GM23338 (cell line): ENCODE results near the gene MYH7. TPM values are rescaled to one million over a fixed set of nuclear protein-coding genes. Genes with fewer than 3 reads are reported as not detected.

Experiments used
- ATAC-seq: fragments of 200-7000 bp; cut with Tn5 transposase; 3 replicates; pipeline ENCODE4 v1.9.1; 2020
- DNase-seq: peaks from one replicate; pipeline ENCODE4 v3.0.0-alpha.2; 2015; ENCODE audit warnings: low spot score
- H2AFZ ChIP-seq: fragments of 200-600 bp; sonication (generic); 2 replicates; pipeline ENCODE4 v1.8.0; 2016; ENCODE audit warnings: antibody characterized with exemption, mild to moderate bottlenecking, moderate library complexity
- H3F3A ChIP-seq: fragments of 200-600 bp; sonication (generic); replicated peaks from 2 replicates; pipeline ENCODE4 v1.8.0; 2017; ENCODE audit warnings: antibody characterized with exemption, mixed run types, low read depth
- H3K27ac ChIP-seq: fragments of 200-600 bp; sonication (generic); 2 replicates; pipeline ENCODE4 v1.6.1; 2016; ENCODE audit warnings: low read depth
- H3K27me3 ChIP-seq: fragments of 200-600 bp; sonication (generic); 2 replicates; pipeline ENCODE4 v1.8.0; 2016; ENCODE audit warnings: mild to moderate bottlenecking, mixed run types, moderate library complexity; ENCODE audit not compliant: insufficient read depth
- H3K36me3 ChIP-seq: fragments of 200-600 bp; sonication (generic); 2 replicates; pipeline ENCODE4 v1.8.0; 2016; ENCODE audit warnings: mild to moderate bottlenecking; ENCODE audit not compliant: insufficient read depth
- H3K4me1 ChIP-seq: fragments of 200-600 bp; sonication (generic); 2 replicates; pipeline ENCODE4 v1.8.0; 2016; ENCODE audit warnings: mild to moderate bottlenecking, moderate library complexity; ENCODE audit not compliant: insufficient read depth
- H3K4me2 ChIP-seq: fragments of 200-600 bp; sonication (generic); 2 replicates; pipeline ENCODE4 v1.7.1; 2017; ENCODE audit warnings: mixed run types
- H3K4me3 ChIP-seq: fragments of 200-600 bp; sonication (generic); 2 replicates; pipeline ENCODE4 v1.6.1; 2016; ENCODE audit warnings: mixed run types
- H3K79me2 ChIP-seq: fragments of 200-600 bp; sonication (generic); replicated peaks from 2 replicates; pipeline ENCODE4 v1.8.0; 2017; ENCODE audit warnings: mild to moderate bottlenecking; ENCODE audit not compliant: insufficient read depth
- H3K9me2 ChIP-seq: fragments of 200-600 bp; sonication (generic); 2 replicates; pipeline ENCODE4 v1.8.0; 2017; ENCODE audit not compliant: insufficient read depth
- H4K20me1 ChIP-seq: fragments of 200-600 bp; sonication (generic); replicated peaks from 2 replicates; pipeline ENCODE4 v1.8.0; 2017; ENCODE audit warnings: mild to moderate bottlenecking; ENCODE audit not compliant: insufficient read depth
- H3K27ac Mint-ChIP-seq: 2 replicates; pipeline ENCODE4 v1.8.0; 2020; ENCODE audit warnings: inconsistent platforms, mild to moderate bottlenecking, moderate library complexity, mixed read lengths
- H3K27me3 Mint-ChIP-seq: 3 replicates; pipeline ENCODE4 v1.8.0; 2022; ENCODE audit warnings: low read depth, mild to moderate bottlenecking, moderate library complexity, mixed read lengths, inconsistent platforms; ENCODE audit not compliant: insufficient read depth, poor library complexity
- H3K36me3 Mint-ChIP-seq: 3 replicates; pipeline ENCODE4 v1.8.0; 2021; ENCODE audit warnings: low read depth, mild to moderate bottlenecking, inconsistent platforms, moderate library complexity, mixed read lengths
- H3K4me1 Mint-ChIP-seq: 3 replicates; pipeline ENCODE4 v1.8.0; 2020; ENCODE audit warnings: mild to moderate bottlenecking, inconsistent platforms, mixed read lengths
- H3K4me3 Mint-ChIP-seq: 3 replicates; pipeline ENCODE4 v1.8.0; 2021; ENCODE audit warnings: moderate library complexity, mild to moderate bottlenecking, inconsistent platforms, mixed read lengths
- H3K9me3 Mint-ChIP-seq: 3 replicates; pipeline ENCODE4 v1.8.0; 2020; ENCODE audit warnings: moderate library complexity, mild to moderate bottlenecking, inconsistent platforms, mixed read lengths
- EZH2 ChIP-seq: fragments of 200-600 bp; sonication (generic); IDR thresholded peaks from one replicate; pipeline ENCODE4 v1.8.0; 2017; ENCODE audit warnings: antibody characterized with exemption, mild to moderate bottlenecking, low read depth; ENCODE audit not compliant: unreplicated experiment
- EZH2phosphoT487 ChIP-seq: fragments of 200-600 bp; sonication (generic); IDR thresholded peaks from one replicate; pipeline ENCODE4 v1.8.1; 2018; ENCODE audit warnings: antibody characterized with exemption; ENCODE audit not compliant: unreplicated experiment
- JUNB ChIP-seq: IDR thresholded peaks from one replicate; pipeline ENCODE4 v1.6.1; 2016; ENCODE audit warnings: antibody characterized with exemption; ENCODE audit not compliant: unreplicated experiment
- POLR2AphosphoS5 ChIP-seq: IDR thresholded peaks from 2 replicates; pipeline ENCODE4 v1.6.1; 2016; ENCODE audit warnings: antibody characterized with exemption, low read depth
- STAT1 ChIP-seq: IDR thresholded peaks from one replicate; pipeline ENCODE4 v1.6.1; 2016; ENCODE audit warnings: antibody characterized with exemption; ENCODE audit not compliant: unreplicated experiment
- ZNF331 ChIP-seq: fragments of 250-450 bp; sonication (Bioruptor Pico); IDR thresholded peaks from 2 replicates; pipeline ENCODE4 v1.5.0; 2020; ENCODE audit warnings: low read depth, mild to moderate bottlenecking, moderate library complexity
- polyA plus RNA-seq: library from polyadenylated mRNA; unstranded; fragments of >200 nt; fragmentation: Nextera tagmentation; extraction: Ambion mirVana; gene quantifications from 2 replicates; pipeline ENCODE4 v1.2.1, GENCODE V29; 2016
- total RNA-seq: library from RNA; depleted of rRNA; stranded (reverse); fragments of >200 nt; shearing (Covaris generic); gene quantifications from 2 replicates; pipeline ENCODE4 v1.2.3, GENCODE V29; 2014
- TF ChIP-seq, protein P1 (sequence below): IDR thresholded peaks from 2 replicates; pipeline ENCODE4 v1.6.1; 2016; ENCODE audit warnings: antibody characterized with exemption
- TF ChIP-seq, protein P2 (sequence below): fragments of 250-450 bp; sonication (Bioruptor Pico); IDR thresholded peaks from 2 replicates; pipeline ENCODE4 v1.5.0; 2020; ENCODE audit warnings: mild to moderate bottlenecking, moderate library complexity
- TF ChIP-seq, protein P3 (sequence below), 2 experiments: fragments of 200-600 bp in 1 of 2; sonication (generic) in 1 of 2; conservative IDR thresholded peaks; 2 replicates each; pipeline versions ENCODE4 v1.5.1 to v1.6.1; 2016 to 2017; ENCODE audit warnings: antibody characterized with exemption in 2 of 2, low read depth in 2 of 2, mild to moderate bottlenecking in 2 of 2, moderate library complexity in 1 of 2
- TF ChIP-seq, protein P4 (sequence below): IDR thresholded peaks from one replicate; pipeline ENCODE4 v1.6.1; 2018; ENCODE audit warnings: antibody characterized with exemption; ENCODE audit not compliant: unreplicated experiment

Gene MYH7
- total and polyA plus RNA-seq, 2 experiments from 2014 or later, result not detected

DNA sequence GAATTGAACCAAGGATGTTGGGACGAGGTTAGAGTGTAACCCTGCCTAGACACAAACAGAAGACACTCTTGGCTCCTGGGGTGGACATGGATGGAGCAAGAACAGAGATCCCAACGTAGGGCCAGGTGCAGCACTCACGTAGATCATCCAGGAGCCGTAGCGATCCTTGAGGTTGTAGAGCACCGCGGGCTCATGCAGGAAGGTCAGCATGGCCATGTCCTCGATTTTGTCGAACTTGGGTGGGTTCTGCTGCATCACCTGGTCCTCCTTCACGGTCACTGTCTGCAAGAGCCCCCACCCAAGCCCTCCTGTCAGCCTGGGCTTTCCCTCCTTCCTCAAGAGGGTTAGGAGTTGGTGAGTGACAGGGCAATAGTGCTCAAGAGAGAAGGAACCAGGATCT lies 2.5 kb downstream of the MYH7 start (continued):
- TF ChIP-seq, protein P1, sequence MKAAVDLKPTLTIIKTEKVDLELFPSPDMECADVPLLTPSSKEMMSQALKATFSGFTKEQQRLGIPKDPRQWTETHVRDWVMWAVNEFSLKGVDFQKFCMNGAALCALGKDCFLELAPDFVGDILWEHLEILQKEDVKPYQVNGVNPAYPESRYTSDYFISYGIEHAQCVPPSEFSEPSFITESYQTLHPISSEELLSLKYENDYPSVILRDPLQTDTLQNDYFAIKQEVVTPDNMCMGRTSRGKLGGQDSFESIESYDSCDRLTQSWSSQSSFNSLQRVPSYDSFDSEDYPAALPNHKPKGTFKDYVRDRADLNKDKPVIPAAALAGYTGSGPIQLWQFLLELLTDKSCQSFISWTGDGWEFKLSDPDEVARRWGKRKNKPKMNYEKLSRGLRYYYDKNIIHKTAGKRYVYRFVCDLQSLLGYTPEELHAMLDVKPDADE, result no peak
- no peak for TF ChIP-seq POLR2AphosphoS5
- no peak for TF ChIP-seq EZH2phosphoT487

DNA sequence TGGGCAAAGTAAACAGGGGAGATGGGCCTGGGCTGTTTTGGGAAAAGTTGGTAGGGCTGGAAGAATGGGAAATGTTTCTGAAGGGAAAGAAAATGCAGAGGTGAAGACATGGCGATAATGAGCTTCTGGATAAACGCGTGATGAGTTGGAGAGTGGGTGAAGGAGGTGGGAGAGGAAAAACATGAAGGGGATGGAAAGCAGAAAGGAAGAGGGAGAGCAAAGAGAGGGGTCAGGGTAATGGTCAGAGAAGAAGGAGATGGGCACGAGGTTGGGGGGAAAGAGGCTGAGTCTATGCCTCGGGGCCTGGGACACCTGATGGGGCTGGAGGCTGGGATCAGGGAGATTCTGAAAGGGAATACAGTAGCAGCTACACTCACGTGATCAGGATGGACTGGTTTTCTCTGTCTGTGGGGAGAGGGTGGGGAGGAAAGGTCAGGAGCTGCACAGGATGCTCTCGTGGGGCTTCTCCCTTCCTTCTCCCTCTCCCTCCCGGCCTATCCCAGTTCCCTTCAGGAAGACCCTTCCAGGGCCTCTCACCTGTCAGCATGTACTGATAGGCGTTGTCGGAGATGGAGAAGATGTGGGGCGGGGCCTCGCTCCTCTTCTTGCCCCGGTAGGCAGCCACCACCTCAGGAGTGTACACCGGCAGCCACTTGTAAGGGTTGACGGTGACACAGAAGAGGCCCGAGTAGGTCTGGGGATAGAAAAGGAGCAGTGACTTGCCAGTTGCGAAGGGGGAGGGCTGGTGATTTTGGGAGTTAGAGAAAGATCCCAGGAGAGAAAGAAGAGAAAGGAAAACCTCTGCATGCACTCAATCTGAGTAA lies 3.1 kb downstream of the MYH7 start:
- Histone ChIP-seq H3K27ac (no peak overlapping the region), H3K4me1 (no peaks in the 10 kb centered on the region; the same call in 1 of the 2 replicates), H3K27me3 (no peaks in the 10 kb centered on the region), H3K79me2 (no peaks in the 10 kb centered on the region), H3K9me2 (peaks cover 6% of the 10 kb centered on the region), H3K4me2 (no peak overlapping the region), H4K20me1 (no peaks in the 10 kb centered on the region), H2AFZ (no peak overlapping the region), H3K36me3 (no peaks in the 10 kb centered on the region), H3K4me3 (no peak overlapping the region), H3F3A (no peaks in the 10 kb centered on the region)
- Mint-ChIP-seq H3K9me3 (no peaks in the 10 kb centered on the region), H3K4me1 (peaks cover 3% of the 10 kb centered on the region; the same call in 2 of the 3 replicates), H3K27me3 (peaks cover 15% of the 10 kb centered on the region), H3K27ac (no peak overlapping the region), H3K4me3 (no peak overlapping the region), H3K36me3 (no peaks in the 10 kb centered on the region; the same call in 2 of the 3 replicates)
- DNase-seq (no peak), ATAC-seq (no peak)
- TF ChIP-seq, protein P2, sequence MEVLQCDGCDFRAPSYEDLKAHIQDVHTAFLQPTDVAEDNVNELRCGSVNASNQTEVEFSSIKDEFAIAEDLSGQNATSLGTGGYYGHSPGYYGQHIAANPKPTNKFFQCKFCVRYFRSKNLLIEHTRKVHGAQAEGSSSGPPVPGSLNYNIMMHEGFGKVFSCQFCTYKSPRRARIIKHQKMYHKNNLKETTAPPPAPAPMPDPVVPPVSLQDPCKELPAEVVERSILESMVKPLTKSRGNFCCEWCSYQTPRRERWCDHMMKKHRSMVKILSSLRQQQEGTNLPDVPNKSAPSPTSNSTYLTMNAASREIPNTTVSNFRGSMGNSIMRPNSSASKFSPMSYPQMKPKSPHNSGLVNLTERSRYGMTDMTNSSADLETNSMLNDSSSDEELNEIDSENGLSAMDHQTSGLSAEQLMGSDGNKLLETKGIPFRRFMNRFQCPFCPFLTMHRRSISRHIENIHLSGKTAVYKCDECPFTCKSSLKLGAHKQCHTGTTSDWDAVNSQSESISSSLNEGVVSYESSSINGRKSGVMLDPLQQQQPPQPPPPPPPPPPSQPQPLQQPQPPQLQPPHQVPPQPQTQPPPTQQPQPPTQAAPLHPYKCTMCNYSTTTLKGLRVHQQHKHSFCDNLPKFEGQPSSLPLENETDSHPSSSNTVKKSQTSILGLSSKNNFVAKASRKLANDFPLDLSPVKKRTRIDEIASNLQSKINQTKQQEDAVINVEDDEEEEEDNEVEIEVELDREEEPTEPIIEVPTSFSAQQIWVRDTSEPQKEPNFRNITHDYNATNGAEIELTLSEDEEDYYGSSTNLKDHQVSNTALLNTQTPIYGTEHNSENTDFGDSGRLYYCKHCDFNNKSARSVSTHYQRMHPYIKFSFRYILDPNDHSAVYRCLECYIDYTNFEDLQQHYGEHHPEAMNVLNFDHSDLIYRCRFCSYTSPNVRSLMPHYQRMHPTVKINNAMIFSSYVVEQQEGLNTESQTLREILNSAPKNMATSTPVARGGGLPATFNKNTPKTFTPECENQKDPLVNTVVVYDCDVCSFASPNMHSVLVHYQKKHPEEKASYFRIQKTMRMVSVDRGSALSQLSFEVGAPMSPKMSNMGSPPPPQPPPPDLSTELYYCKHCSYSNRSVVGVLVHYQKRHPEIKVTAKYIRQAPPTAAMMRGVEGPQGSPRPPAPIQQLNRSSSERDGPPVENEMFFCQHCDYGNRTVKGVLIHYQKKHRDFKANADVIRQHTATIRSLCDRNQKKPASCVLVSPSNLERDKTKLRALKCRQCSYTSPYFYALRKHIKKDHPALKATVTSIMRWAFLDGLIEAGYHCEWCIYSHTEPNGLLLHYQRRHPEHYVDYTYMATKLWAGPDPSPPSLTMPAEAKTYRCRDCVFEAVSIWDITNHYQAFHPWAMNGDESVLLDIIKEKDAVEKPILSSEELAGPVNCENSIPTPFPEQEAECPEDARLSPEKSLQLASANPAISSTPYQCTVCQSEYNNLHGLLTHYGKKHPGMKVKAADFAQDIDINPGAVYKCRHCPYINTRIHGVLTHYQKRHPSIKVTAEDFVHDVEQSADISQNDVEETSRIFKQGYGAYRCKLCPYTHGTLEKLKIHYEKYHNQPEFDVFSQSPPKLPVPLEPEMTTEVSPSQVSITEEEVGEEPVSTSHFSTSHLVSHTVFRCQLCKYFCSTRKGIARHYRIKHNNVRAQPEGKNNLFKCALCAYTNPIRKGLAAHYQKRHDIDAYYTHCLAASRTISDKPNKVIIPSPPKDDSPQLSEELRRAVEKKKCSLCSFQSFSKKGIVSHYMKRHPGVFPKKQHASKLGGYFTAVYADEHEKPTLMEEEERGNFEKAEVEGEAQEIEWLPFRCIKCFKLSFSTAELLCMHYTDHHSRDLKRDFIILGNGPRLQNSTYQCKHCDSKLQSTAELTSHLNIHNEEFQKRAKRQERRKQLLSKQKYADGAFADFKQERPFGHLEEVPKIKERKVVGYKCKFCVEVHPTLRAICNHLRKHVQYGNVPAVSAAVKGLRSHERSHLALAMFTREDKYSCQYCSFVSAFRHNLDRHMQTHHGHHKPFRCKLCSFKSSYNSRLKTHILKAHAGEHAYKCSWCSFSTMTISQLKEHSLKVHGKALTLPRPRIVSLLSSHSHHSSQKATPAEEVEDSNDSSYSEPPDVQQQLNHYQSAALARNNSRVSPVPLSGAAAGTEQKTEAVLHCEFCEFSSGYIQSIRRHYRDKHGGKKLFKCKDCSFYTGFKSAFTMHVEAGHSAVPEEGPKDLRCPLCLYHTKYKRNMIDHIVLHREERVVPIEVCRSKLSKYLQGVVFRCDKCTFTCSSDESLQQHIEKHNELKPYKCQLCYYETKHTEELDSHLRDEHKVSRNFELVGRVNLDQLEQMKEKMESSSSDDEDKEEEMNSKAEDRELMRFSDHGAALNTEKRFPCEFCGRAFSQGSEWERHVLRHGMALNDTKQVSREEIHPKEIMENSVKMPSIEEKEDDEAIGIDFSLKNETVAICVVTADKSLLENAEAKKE, result no peak
- TF ChIP-seq, protein P3, sequence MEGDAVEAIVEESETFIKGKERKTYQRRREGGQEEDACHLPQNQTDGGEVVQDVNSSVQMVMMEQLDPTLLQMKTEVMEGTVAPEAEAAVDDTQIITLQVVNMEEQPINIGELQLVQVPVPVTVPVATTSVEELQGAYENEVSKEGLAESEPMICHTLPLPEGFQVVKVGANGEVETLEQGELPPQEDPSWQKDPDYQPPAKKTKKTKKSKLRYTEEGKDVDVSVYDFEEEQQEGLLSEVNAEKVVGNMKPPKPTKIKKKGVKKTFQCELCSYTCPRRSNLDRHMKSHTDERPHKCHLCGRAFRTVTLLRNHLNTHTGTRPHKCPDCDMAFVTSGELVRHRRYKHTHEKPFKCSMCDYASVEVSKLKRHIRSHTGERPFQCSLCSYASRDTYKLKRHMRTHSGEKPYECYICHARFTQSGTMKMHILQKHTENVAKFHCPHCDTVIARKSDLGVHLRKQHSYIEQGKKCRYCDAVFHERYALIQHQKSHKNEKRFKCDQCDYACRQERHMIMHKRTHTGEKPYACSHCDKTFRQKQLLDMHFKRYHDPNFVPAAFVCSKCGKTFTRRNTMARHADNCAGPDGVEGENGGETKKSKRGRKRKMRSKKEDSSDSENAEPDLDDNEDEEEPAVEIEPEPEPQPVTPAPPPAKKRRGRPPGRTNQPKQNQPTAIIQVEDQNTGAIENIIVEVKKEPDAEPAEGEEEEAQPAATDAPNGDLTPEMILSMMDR (conservative IDR thresholded peaks at IDR 0.05; ENCODE audit: low read depth in 2 of 2), result no peak
- TF ChIP-seq ZNF331 (CRISPR knock-in tag) (no peak), EZH2phosphoT487 (no peak), POLR2AphosphoS5 (no peak), EZH2 (no peak), JUNB (no peak), STAT1 (no peak)
- TF ChIP-seq, protein P4, sequence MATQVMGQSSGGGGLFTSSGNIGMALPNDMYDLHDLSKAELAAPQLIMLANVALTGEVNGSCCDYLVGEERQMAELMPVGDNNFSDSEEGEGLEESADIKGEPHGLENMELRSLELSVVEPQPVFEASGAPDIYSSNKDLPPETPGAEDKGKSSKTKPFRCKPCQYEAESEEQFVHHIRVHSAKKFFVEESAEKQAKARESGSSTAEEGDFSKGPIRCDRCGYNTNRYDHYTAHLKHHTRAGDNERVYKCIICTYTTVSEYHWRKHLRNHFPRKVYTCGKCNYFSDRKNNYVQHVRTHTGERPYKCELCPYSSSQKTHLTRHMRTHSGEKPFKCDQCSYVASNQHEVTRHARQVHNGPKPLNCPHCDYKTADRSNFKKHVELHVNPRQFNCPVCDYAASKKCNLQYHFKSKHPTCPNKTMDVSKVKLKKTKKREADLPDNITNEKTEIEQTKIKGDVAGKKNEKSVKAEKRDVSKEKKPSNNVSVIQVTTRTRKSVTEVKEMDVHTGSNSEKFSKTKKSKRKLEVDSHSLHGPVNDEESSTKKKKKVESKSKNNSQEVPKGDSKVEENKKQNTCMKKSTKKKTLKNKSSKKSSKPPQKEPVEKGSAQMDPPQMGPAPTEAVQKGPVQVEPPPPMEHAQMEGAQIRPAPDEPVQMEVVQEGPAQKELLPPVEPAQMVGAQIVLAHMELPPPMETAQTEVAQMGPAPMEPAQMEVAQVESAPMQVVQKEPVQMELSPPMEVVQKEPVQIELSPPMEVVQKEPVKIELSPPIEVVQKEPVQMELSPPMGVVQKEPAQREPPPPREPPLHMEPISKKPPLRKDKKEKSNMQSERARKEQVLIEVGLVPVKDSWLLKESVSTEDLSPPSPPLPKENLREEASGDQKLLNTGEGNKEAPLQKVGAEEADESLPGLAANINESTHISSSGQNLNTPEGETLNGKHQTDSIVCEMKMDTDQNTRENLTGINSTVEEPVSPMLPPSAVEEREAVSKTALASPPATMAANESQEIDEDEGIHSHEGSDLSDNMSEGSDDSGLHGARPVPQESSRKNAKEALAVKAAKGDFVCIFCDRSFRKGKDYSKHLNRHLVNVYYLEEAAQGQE, result no peak
